GM12878 (cell line): ENCODE measurements around the gene MYCBP. TPM values are rescaled to one million over a fixed set of nuclear protein-coding genes. Genes with fewer than 3 reads are reported as not detected.

Experiments
- BACH1 ChIP-seq: fragments of 450-650 bp; IDR thresholded peaks from 2 replicates; pipeline ENCODE4 v1.6.1; 2017; ENCODE audit warnings: mild to moderate bottlenecking, borderline replicate concordance
- BCL11A ChIP-seq: IDR thresholded peaks from 2 replicates; pipeline ENCODE4 v1.6.1; 2011; ENCODE audit warnings: low read depth, low read length
- BHLHE40 ChIP-seq, 2 experiments: fragments of 450-650 bp in 1 of 2; IDR thresholded peaks; 2 replicates each; pipeline ENCODE4 v1.6.1; 2011 to 2017; ENCODE audit warnings: low read depth in 2 of 2, borderline replicate concordance in 1 of 2, improper control_type of control experiment in 1 of 2, low read length in 1 of 2, mild to moderate bottlenecking in 1 of 2
- KLF5 ChIP-seq: fragments of 450-650 bp; IDR thresholded peaks from 2 replicates; pipeline ENCODE4 v1.6.1; 2014; ENCODE audit warnings: mild to moderate bottlenecking; ENCODE audit not compliant: partially characterized antibody
- MTA3 ChIP-seq: IDR thresholded peaks from 2 replicates; pipeline ENCODE4 v1.6.1; 2012; ENCODE audit warnings: low read length, inconsistent platforms, borderline replicate concordance
- MYC ChIP-seq: IDR thresholded peaks from 2 replicates; pipeline ENCODE4 v1.6.1; 2011; ENCODE audit warnings: mild to moderate bottlenecking, low read length, moderate library complexity, inconsistent platforms; ENCODE audit not compliant: insufficient read depth, insufficient replicate concordance, insufficient read length, severe bottlenecking
- NR2C2 ChIP-seq: IDR thresholded peaks from 2 replicates; pipeline ENCODE4 v1.6.1; 2011; ENCODE audit warnings: borderline replicate concordance, low read depth; ENCODE audit not compliant: control insufficient read depth, insufficient read length
- POLR2AphosphoS5 ChIP-seq: IDR thresholded peaks from 2 replicates; pipeline ENCODE4 v1.6.1; 2011; ENCODE audit warnings: mild to moderate bottlenecking, low read length, inconsistent platforms
- SIN3A ChIP-seq: IDR thresholded peaks from 2 replicates; pipeline ENCODE4 v1.6.1; 2012; ENCODE audit warnings: low read depth, low read length, improper control_type of control experiment
- TARDBP ChIP-seq: IDR thresholded peaks from 2 replicates; pipeline ENCODE4 v1.6.1; 2016; ENCODE audit warnings: borderline replicate concordance
- TCF3 ChIP-seq: IDR thresholded peaks from 2 replicates; pipeline ENCODE4 v1.6.1; 2012; ENCODE audit warnings: low read depth, mild to moderate bottlenecking, low read length, borderline replicate concordance; ENCODE audit not compliant: insufficient read depth
- polyA plus RNA-seq, 11 experiments: library from polyadenylated mRNA; depleted of rRNA in 4 of 11; unstranded in 6 of 11; stranded (reverse) in 5 of 11; fragments of >200 nt; fragmentation: Nextera tagmentation in 4 of 11; fragmentation: Illumina TruSeq in 1 of 11; extraction: Ambion mirVana in 4 of 11; extraction: Trizol in 1 of 11; gene quantifications; 1 replicate in 1 of 11; 2 replicates in 10 of 11; pipeline versions ENCODE4 v1.2.1 to v1.2.3, GENCODE V29; 2011 to 2016; ENCODE audit warnings: inconsistent platforms in 2 of 11, missing spikeins in 2 of 11, low read depth in 1 of 11
- total RNA-seq, 4 experiments: library from RNA; depleted of rRNA in 3 of 4; stranded (reverse); fragments of >200 nt in 3 of 4; fragmentation: Illumina TruSeq in 1 of 4; extraction: Trizol in 1 of 4; gene quantifications; 2 replicates each; pipeline versions ENCODE4 v1.2.1 to v1.2.3, GENCODE V29; 2013 to 2021
- TF ChIP-seq, protein P1 (sequence below): fragments of 450-650 bp; IDR thresholded peaks from 2 replicates; pipeline ENCODE4 v1.6.1; 2014; ENCODE audit warnings: mild to moderate bottlenecking
- TF ChIP-seq, protein P2 (sequence below): IDR thresholded peaks from 2 replicates; pipeline ENCODE4 v1.6.1; 2012; ENCODE audit warnings: improper control_type of control experiment, low read depth, low read length; ENCODE audit not compliant: insufficient replicate concordance
- TF ChIP-seq, protein P3 (sequence below): fragments of 450-650 bp; IDR thresholded peaks from 2 replicates; pipeline ENCODE4 v1.6.1; 2017; ENCODE audit warnings: low read depth, mild to moderate bottlenecking, moderate library complexity
- TF ChIP-seq, protein P4 (sequence below): fragments of 450-650 bp; formaldehyde crosslinking; IDR thresholded peaks from 2 replicates; pipeline ENCODE4 v1.5.0; 2022; ENCODE audit warnings: mild to moderate bottlenecking, missing genetic modification characterization
- TF ChIP-seq, protein P5 (sequence below): IDR thresholded peaks from 2 replicates; pipeline ENCODE4 v1.6.1; 2012; ENCODE audit warnings: low read depth, low read length, improper control_type of control experiment

Gene MYCBP
- total and polyA plus RNA-seq, 10 of the 15 experiments (the other 5 are each of a cell fraction or from before 2014, with no cell fraction given): 26.1 to 210 (median 43.1) TPM

DNA sequence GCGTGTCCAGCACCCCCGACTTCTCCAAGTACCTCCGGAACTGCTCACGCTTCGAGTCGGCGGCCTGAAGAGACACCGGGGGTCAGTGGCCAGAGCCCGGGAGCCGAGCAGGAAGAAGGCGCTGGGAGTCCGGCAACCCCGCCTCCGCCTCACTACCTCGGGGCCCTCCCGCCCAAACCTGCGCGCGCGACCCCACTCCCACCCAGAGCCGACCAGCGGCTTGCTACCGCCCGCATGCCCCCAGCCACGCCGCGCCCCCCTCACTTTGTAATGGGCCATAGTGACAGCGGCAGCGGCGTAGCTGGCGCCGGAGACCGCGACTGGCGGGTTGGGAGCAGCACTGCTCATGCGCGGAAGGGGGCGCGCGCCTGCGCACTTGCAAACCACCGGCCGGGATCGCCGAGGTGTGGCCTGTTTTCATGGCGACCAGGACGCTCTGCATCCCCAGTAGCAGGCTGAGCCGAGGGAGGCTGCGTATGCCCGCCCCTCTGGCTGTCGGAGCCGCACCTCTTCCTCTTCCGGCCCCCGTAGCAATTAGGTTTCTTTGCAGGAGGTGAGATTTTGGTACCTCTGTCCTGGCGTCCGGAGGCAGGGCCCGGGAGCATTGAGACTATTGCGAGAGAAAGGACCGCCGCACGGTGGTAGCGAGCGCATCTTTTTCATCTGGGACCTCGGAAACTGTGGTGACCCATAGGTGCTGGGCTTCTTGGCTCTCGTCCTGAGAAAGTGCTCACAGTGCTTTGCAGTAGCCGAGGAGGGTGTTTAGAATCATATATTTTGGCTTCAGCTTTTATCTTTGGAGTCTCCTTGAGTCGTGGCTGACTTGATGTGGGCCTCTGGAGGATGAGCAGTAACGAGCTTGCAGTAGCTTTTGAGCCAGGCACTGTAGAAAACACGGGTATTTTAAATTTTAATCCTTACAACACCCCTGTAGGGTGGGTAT lies at the start of gene MYCBP (continued):
- TF ChIP-seq, protein P1, sequence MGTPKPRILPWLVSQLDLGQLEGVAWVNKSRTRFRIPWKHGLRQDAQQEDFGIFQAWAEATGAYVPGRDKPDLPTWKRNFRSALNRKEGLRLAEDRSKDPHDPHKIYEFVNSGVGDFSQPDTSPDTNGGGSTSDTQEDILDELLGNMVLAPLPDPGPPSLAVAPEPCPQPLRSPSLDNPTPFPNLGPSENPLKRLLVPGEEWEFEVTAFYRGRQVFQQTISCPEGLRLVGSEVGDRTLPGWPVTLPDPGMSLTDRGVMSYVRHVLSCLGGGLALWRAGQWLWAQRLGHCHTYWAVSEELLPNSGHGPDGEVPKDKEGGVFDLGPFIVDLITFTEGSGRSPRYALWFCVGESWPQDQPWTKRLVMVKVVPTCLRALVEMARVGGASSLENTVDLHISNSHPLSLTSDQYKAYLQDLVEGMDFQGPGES: no peak
- TF ChIP-seq MYC (no peak), TCF3 (no peak), BHLHE40 (IDR thresholded peaks at IDR 0.05; ENCODE audit: borderline replicate concordance in 1 of 2, low read depth in 2 of 2, low read length in 1 of 2) (0 out of 4 replicates have a peak, but pooled peaks of 1 of the 2 experiments have one; percentile 16), KLF5 (no peak), TARDBP (no peak), SIN3A (peak; percentile 94), POLR2AphosphoS5 (peak; percentile 80), BCL11A (no peak), MTA3 (no peak), NR2C2 (no peak), BACH1 (no peak; the same call in none of the 2 replicates)
- TF ChIP-seq, protein P2, sequence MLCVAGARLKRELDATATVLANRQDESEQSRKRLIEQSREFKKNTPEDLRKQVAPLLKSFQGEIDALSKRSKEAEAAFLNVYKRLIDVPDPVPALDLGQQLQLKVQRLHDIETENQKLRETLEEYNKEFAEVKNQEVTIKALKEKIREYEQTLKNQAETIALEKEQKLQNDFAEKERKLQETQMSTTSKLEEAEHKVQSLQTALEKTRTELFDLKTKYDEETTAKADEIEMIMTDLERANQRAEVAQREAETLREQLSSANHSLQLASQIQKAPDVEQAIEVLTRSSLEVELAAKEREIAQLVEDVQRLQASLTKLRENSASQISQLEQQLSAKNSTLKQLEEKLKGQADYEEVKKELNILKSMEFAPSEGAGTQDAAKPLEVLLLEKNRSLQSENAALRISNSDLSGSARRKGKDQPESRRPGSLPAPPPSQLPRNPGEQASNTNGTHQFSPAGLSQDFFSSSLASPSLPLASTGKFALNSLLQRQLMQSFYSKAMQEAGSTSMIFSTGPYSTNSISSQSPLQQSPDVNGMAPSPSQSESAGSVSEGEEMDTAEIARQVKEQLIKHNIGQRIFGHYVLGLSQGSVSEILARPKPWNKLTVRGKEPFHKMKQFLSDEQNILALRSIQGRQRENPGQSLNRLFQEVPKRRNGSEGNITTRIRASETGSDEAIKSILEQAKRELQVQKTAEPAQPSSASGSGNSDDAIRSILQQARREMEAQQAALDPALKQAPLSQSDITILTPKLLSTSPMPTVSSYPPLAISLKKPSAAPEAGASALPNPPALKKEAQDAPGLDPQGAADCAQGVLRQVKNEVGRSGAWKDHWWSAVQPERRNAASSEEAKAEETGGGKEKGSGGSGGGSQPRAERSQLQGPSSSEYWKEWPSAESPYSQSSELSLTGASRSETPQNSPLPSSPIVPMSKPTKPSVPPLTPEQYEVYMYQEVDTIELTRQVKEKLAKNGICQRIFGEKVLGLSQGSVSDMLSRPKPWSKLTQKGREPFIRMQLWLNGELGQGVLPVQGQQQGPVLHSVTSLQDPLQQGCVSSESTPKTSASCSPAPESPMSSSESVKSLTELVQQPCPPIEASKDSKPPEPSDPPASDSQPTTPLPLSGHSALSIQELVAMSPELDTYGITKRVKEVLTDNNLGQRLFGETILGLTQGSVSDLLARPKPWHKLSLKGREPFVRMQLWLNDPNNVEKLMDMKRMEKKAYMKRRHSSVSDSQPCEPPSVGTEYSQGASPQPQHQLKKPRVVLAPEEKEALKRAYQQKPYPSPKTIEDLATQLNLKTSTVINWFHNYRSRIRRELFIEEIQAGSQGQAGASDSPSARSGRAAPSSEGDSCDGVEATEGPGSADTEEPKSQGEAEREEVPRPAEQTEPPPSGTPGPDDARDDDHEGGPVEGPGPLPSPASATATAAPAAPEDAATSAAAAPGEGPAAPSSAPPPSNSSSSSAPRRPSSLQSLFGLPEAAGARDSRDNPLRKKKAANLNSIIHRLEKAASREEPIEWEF: no peak
- TF ChIP-seq, protein P3, sequence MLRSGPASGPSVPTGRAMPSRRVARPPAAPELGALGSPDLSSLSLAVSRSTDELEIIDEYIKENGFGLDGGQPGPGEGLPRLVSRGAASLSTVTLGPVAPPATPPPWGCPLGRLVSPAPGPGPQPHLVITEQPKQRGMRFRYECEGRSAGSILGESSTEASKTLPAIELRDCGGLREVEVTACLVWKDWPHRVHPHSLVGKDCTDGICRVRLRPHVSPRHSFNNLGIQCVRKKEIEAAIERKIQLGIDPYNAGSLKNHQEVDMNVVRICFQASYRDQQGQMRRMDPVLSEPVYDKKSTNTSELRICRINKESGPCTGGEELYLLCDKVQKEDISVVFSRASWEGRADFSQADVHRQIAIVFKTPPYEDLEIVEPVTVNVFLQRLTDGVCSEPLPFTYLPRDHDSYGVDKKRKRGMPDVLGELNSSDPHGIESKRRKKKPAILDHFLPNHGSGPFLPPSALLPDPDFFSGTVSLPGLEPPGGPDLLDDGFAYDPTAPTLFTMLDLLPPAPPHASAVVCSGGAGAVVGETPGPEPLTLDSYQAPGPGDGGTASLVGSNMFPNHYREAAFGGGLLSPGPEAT: no peak; the same call in 1 of the 2 replicates
- TF ChIP-seq, protein P4, sequence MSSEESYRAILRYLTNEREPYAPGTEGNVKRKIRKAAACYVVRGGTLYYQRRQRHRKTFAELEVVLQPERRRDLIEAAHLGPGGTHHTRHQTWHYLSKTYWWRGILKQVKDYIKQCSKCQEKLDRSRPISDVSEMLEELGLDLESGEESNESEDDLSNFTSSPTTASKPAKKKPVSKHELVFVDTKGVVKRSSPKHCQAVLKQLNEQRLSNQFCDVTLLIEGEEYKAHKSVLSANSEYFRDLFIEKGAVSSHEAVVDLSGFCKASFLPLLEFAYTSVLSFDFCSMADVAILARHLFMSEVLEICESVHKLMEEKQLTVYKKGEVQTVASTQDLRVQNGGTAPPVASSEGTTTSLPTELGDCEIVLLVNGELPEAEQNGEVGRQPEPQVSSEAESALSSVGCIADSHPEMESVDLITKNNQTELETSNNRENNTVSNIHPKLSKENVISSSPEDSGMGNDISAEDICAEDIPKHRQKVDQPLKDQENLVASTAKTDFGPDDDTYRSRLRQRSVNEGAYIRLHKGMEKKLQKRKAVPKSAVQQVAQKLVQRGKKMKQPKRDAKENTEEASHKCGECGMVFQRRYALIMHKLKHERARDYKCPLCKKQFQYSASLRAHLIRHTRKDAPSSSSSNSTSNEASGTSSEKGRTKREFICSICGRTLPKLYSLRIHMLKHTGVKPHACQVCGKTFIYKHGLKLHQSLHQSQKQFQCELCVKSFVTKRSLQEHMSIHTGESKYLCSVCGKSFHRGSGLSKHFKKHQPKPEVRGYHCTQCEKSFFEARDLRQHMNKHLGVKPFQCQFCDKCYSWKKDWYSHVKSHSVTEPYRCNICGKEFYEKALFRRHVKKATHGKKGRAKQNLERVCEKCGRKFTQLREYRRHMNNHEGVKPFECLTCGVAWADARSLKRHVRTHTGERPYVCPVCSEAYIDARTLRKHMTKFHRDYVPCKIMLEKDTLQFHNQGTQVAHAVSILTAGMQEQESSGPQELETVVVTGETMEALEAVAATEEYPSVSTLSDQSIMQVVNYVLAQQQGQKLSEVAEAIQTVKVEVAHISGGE: no peak
- TF ChIP-seq, protein P5, sequence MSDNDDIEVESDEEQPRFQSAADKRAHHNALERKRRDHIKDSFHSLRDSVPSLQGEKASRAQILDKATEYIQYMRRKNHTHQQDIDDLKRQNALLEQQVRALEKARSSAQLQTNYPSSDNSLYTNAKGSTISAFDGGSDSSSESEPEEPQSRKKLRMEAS: peak; percentile 41; the same call in 1 of the 2 replicates
